Daoy (cell line): Measurements from ENCODE around the gene RRN3. TPM values are rescaled to one million over a fixed set of nuclear protein-coding genes. Genes with fewer than 3 reads are reported as not detected.
A peak's percentile ranks its signal among the peaks of the same experiment; 100 is the strongest.
"Not testable (repeated sequence)": the region's sequence is repeated elsewhere in the genome, so short reads cannot be mapped to it uniquely, and the experiment has no call there.

Source experiments
- DNase-seq: peaks from one replicate; pipeline ENCODE4 v3.0.0-alpha.2; 2015; ENCODE audit warnings: low read depth
- total RNA-seq: library from RNA; depleted of rRNA; stranded (reverse); fragments of >200 nt; shearing (Covaris generic); gene quantifications from 2 replicates; pipeline ENCODE4 v1.2.3, GENCODE V29; 2014

Gene RRN3
- total RNA-seq, 1 experiment from 2014 or later = 49.8 TPM

- not testable (repeated sequence) for DNase-seq
Measured at GRCh38 chr16:15100372-15100987, 6.4 kb upstream of the RRN3 start.

GRCh38 chr16:15099366-15099909, 5.4 kb upstream of the RRN3 start:
- not testable (repeated sequence) for DNase-seq

GRCh38 chr16:15096583-15096972, 2.5 kb upstream of the RRN3 start:
- DNase-seq = not testable (repeated sequence)

GRCh38 chr16:15093571-15093954, 509 bp downstream of the RRN3 start:
- not testable (repeated sequence) for DNase-seq

GRCh38 chr16:15090663-15091269, 3.3 kb downstream of the RRN3 start:
- not testable (repeated sequence) for DNase-seq

GRCh38 chr16:15082788-15083187, 11.3 kb downstream of the RRN3 start:
- DNase-seq = not testable (repeated sequence)

GRCh38 chr16:15080883-15081282, 13.2 kb downstream of the RRN3 start:
- not testable (repeated sequence) for DNase-seq

- not testable (repeated sequence) for DNase-seq
Measured at GRCh38 chr16:15076161-15076560, 17.9 kb downstream of the RRN3 start.

GRCh38 chr16:15073101-15073500, 21.0 kb downstream of the RRN3 start:
- no peak for DNase-seq

- DNase-seq = not testable (repeated sequence)
Measured at GRCh38 chr16:15071916-15072769, 21.9 kb downstream of the RRN3 start.

GRCh38 chr16:15071013-15071412, 23.1 kb downstream of the RRN3 start:
- DNase-seq = not testable (repeated sequence)

- DNase-seq = not testable (repeated sequence)
Measured at GRCh38 chr16:15066690-15067089, 27.4 kb downstream of the RRN3 start.

- not testable (repeated sequence) for DNase-seq
Measured at GRCh38 chr16:15065961-15066360, 28.1 kb downstream of the RRN3 start.

- DNase-seq = not testable (repeated sequence)
Measured at GRCh38 chr16:15062085-15062810, 31.8 kb downstream of the RRN3 start.

- DNase-seq = no peak
Measured at GRCh38 chr16:15059324-15059723, 34.7 kb downstream of the RRN3 start.

GRCh38 chr16:15057681-15058417, 36.2 kb downstream of the RRN3 start:
- DNase-seq = no peak

GRCh38 chr16:15055141-15056053, 38.7 kb downstream of the RRN3 start:
- DNase-seq = peak; percentile 14

- no peak for DNase-seq
Measured at GRCh38 chr16:15054357-15055140, 39.5 kb downstream of the RRN3 start.

- DNase-seq = no peak
Measured at GRCh38 chr16:15053904-15054303, 40.2 kb downstream of the RRN3 start.
